WTC11 (cell line): Measurements from ENCODE around the gene ZNF217. TPM values are rescaled to one million over a fixed set of nuclear protein-coding genes. Genes with fewer than 3 reads are reported as not detected.

Experiments
- ATAC-seq: fragments of 200-7000 bp; cut with Tn5 transposase; 2 replicates; pipeline ENCODE4 v1.10.0; 2021; ENCODE audit warnings: mild to moderate bottlenecking, moderate library complexity
- CTCF ChIA-PET: fragments of 300-600 bp; sonication (Branson Sonifier 250); formaldehyde crosslinking; loops from one replicate; lab custom pipeline; 2021; ENCODE audit warnings: antibody characterized with exemption; lab: Charles Lee
- POLR2A ChIA-PET: fragments of 350-600 bp; sonication (Branson Sonifier 250); formaldehyde crosslinking; loops from one replicate; lab custom pipeline; 2021; ENCODE audit warnings: antibody characterized with exemption; lab: Charles Lee
- DNase-seq: peaks from one replicate; pipeline ENCODE4 v3.0.0; 2021; ENCODE audit warnings: low spot score
- H3K27ac Mint-ChIP-seq: 2 replicates; pipeline ENCODE4 v1.8.0; 2021; ENCODE audit warnings: mixed read lengths
- H3K27me3 Mint-ChIP-seq: 2 replicates; pipeline ENCODE4 v1.8.0; 2021; ENCODE audit warnings: low read depth, mild to moderate bottlenecking, moderate library complexity, mixed read lengths
- H3K36me3 Mint-ChIP-seq: 2 replicates; pipeline ENCODE4 v1.8.0; 2021; ENCODE audit warnings: mixed read lengths
- H3K4me1 Mint-ChIP-seq: 2 replicates; pipeline ENCODE4 v1.8.0; 2022; ENCODE audit warnings: mixed read lengths
- H3K4me3 Mint-ChIP-seq: 2 replicates; pipeline ENCODE4 v1.8.0; 2021; ENCODE audit warnings: mild to moderate bottlenecking, moderate library complexity, mixed read lengths
- H3K9me3 Mint-ChIP-seq: 2 replicates; pipeline ENCODE4 v1.8.0; 2021; ENCODE audit warnings: mixed read lengths
- ETV6 ChIP-seq: sonication (generic); formaldehyde crosslinking; IDR thresholded peaks from 2 replicates; pipeline ENCODE4 v1.8.1; 2022; ENCODE audit warnings: mild to moderate bottlenecking, missing genetic modification reagents
- FOXJ3 ChIP-seq: sonication (generic); formaldehyde crosslinking; IDR thresholded peaks from 2 replicates; pipeline ENCODE4 v1.9.0; 2021; ENCODE audit warnings: missing genetic modification reagents, mild to moderate bottlenecking, borderline replicate concordance
- GABPB1 ChIP-seq: sonication (generic); formaldehyde crosslinking; IDR thresholded peaks from 2 replicates; pipeline ENCODE4 v1.8.1; 2023; ENCODE audit warnings: mild to moderate bottlenecking, missing genetic modification reagents
- GRHL2 ChIP-seq: fragments of 250-450 bp; sonication (Bioruptor Pico); IDR thresholded peaks from 2 replicates; pipeline ENCODE4 v1.8.0; 2022; ENCODE audit warnings: mild to moderate bottlenecking, moderate library complexity; ENCODE audit not compliant: insufficient replicate concordance, severe bottlenecking
- JAZF1 ChIP-seq: fragments of 250-450 bp; sonication (Bioruptor Pico); IDR thresholded peaks from 2 replicates; pipeline ENCODE4 v1.9.0; 2021; ENCODE audit warnings: moderate library complexity, mild to moderate bottlenecking, inconsistent platforms
- MLX ChIP-seq: sonication (generic); formaldehyde crosslinking; IDR thresholded peaks from 2 replicates; pipeline ENCODE4 v1.8.1; 2023; ENCODE audit warnings: mild to moderate bottlenecking, missing genetic modification reagents, moderate library complexity
- MXD4 ChIP-seq: fragments of 250-450 bp; sonication (Bioruptor Pico); IDR thresholded peaks from 2 replicates; pipeline ENCODE4 v1.8.0; 2021; ENCODE audit warnings: mild to moderate bottlenecking, moderate library complexity, borderline replicate concordance
- SMAD3 ChIP-seq: sonication (generic); formaldehyde crosslinking; IDR thresholded peaks from 2 replicates; pipeline ENCODE4 v1.8.0; 2022; ENCODE audit warnings: missing genetic modification reagents, mild to moderate bottlenecking, borderline replicate concordance
- SMAD4 ChIP-seq: sonication (generic); formaldehyde crosslinking; IDR thresholded peaks from 2 replicates; pipeline ENCODE4 v1.8.0; 2022; ENCODE audit warnings: mild to moderate bottlenecking, missing genetic modification reagents
- SOX15 ChIP-seq: fragments of 250-450 bp; sonication (Bioruptor Pico); IDR thresholded peaks from 2 replicates; pipeline ENCODE4 v1.9.0; 2021; ENCODE audit warnings: mild to moderate bottlenecking
- SP1 ChIP-seq: sonication (generic); formaldehyde crosslinking; conservative IDR thresholded peaks from 2 replicates; pipeline ENCODE4 v1.8.1; 2022; ENCODE audit warnings: missing genetic modification reagents
- STAT6 ChIP-seq: sonication (generic); formaldehyde crosslinking; conservative IDR thresholded peaks from 2 replicates; pipeline ENCODE4 v1.8.1; 2023; ENCODE audit warnings: mild to moderate bottlenecking, low read depth, missing genetic modification reagents, moderate library complexity
- TCF7 ChIP-seq: sonication (generic); formaldehyde crosslinking; IDR thresholded peaks from 2 replicates; pipeline ENCODE4 v1.8.0; 2022; ENCODE audit warnings: mild to moderate bottlenecking, low read depth, missing genetic modification reagents, moderate library complexity
- USF2 ChIP-seq: sonication (generic); formaldehyde crosslinking; IDR thresholded peaks from 2 replicates; pipeline ENCODE4 v1.8.1; 2023; ENCODE audit warnings: mild to moderate bottlenecking, missing genetic modification reagents, moderate library complexity
- ZBTB21 ChIP-seq: sonication (generic); formaldehyde crosslinking; IDR thresholded peaks from 2 replicates; pipeline ENCODE4 v1.8.1; 2023; ENCODE audit warnings: mild to moderate bottlenecking, missing genetic modification reagents, borderline replicate concordance
- ZNF317 ChIP-seq: sonication (generic); formaldehyde crosslinking; IDR thresholded peaks from 2 replicates; pipeline ENCODE4 v1.8.1; 2023; ENCODE audit warnings: low read depth, mild to moderate bottlenecking, moderate library complexity, missing genetic modification reagents, borderline replicate concordance
- total RNA-seq: library from RNA; stranded (reverse); gene quantifications from 3 replicates; pipeline ENCODE4 v1.2.3, GENCODE V29; 2021
- TF ChIP-seq, protein P1 (sequence below): sonication (generic); formaldehyde crosslinking; conservative IDR thresholded peaks from 2 replicates; pipeline ENCODE4 v1.8.1; 2022; ENCODE audit warnings: mild to moderate bottlenecking, missing genetic modification reagents
- TF ChIP-seq, protein P2 (sequence below): fragments of 250-450 bp; sonication (Bioruptor Pico); IDR thresholded peaks from 2 replicates; pipeline ENCODE4 v1.9.0; 2021; ENCODE audit warnings: mild to moderate bottlenecking
- TF ChIP-seq, protein P3 (sequence below): sonication (generic); formaldehyde crosslinking; IDR thresholded peaks from 2 replicates; pipeline ENCODE4 v1.8.0; 2022; ENCODE audit warnings: mild to moderate bottlenecking, missing genetic modification reagents

The ZNF217 gene
- total RNA-seq, 1 experiment from 2014 or later: 75.6 TPM

DNA sequence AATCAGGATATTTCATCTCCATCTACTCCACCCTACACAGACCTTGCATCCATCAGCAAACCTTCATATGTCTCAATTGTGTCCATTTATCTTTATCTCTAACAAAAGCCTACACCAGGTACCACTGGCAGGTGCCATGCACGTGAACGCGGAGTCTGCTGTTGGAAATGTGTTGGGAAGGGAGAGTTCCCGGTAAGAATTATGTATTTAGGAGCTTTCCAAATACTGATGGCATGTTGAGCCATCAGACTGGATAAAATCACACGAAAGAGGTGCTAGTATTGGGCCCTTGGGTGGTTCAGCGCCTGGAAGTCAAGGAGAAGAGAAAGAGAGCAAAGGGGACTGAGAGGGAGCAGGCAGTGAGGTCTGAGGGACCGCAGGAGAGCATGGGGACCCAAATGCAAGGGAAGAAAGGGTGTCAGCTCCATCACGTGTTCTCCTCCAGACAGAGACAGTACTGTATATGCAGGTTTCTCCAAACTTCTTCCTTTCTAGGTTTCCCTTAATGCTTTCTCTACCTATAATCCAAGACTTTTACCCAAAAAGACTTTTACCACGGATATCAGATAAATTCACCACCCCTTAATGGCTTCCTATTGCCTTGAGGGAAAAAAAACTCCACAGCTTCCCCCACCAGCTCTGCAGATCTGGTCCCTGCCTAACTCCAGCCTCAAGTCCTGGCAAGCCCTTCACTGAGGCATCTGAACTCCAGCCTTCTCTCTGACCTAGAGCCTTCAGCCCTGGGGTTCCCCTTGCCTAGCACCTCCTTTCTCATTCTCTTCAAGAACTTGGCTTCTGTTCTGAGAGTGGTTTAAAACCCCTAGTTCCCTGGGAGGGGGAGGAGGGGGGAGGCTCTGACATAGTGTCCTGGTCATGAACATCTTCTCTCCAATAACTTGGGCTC is 4.8 kb upstream of the ZNF217 start:
- Mint-ChIP-seq H3K36me3 (no peaks in the 10 kb centered on the region), H3K4me3 (no peak overlapping the region), H3K9me3 (no peaks in the 10 kb centered on the region), H3K27ac (peak overlapping the region; percentile 28), H3K4me1 (peaks cover 50% of the 10 kb centered on the region), H3K27me3 (no peaks in the 10 kb centered on the region)
- ATAC-seq (no peak), DNase-seq (no peak)
- no peak for TF ChIP-seq ETV6
- TF ChIP-seq MXD4: no peak
- no peak for TF ChIP-seq SP1
- no peak for TF ChIP-seq MLX (CRISPR knock-in tag)
- TF ChIP-seq TCF7 (CRISPR knock-in tag): no peak
- TF ChIP-seq SMAD4 (CRISPR knock-in tag): no peak
- TF ChIP-seq, protein P1, sequence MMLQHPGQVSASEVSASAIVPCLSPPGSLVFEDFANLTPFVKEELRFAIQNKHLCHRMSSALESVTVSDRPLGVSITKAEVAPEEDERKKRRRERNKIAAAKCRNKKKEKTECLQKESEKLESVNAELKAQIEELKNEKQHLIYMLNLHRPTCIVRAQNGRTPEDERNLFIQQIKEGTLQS (CRISPR knock-in tag): no peak
- no peak for TF ChIP-seq GRHL2 (CRISPR knock-in tag)
- TF ChIP-seq, protein P2, sequence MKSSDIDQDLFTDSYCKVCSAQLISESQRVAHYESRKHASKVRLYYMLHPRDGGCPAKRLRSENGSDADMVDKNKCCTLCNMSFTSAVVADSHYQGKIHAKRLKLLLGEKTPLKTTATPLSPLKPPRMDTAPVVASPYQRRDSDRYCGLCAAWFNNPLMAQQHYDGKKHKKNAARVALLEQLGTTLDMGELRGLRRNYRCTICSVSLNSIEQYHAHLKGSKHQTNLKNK (CRISPR knock-in tag): no peak
- no peak for TF ChIP-seq SMAD3 (CRISPR knock-in tag)
- TF ChIP-seq SOX15: no peak
- TF ChIP-seq, protein P3, sequence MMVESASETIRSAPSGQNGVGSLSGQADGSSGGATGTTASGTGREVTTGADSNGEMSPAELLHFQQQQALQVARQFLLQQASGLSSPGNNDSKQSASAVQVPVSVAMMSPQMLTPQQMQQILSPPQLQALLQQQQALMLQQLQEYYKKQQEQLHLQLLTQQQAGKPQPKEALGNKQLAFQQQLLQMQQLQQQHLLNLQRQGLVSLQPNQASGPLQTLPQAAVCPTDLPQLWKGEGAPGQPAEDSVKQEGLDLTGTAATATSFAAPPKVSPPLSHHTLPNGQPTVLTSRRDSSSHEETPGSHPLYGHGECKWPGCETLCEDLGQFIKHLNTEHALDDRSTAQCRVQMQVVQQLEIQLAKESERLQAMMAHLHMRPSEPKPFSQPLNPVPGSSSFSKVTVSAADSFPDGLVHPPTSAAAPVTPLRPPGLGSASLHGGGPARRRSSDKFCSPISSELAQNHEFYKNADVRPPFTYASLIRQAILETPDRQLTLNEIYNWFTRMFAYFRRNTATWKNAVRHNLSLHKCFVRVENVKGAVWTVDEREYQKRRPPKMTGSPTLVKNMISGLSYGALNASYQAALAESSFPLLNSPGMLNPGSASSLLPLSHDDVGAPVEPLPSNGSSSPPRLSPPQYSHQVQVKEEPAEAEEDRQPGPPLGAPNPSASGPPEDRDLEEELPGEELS: no peak
- TF ChIP-seq USF2 (CRISPR knock-in tag): no peak
- no peak for TF ChIP-seq ZNF317 (CRISPR knock-in tag)
- TF ChIP-seq JAZF1 (CRISPR knock-in tag): no peak
- TF ChIP-seq FOXJ3: no peak
- TF ChIP-seq STAT6: no peak
- no peak for TF ChIP-seq GABPB1 (CRISPR knock-in tag)
- TF ChIP-seq ZBTB21 (CRISPR knock-in tag): no peak
- ChIA-PET CTCF (interaction anchor here (1.1 kb wide), 1 partner anchor 13 kb away, joined by 3 read pairs; no protein-coding TSS in a partner anchor), POLR2A (no interaction called here)
